HepG2 (cell line): ENCODE measurements around the gene RRBP1.

Source experiments
- BHLHE40 ChIP-seq: IDR thresholded peaks from 2 replicates; pipeline ENCODE4 v1.6.1; 2011; ENCODE audit warnings: low read length, improper control_type of control experiment
- CBX1 ChIP-seq: IDR thresholded peaks from one replicate; pipeline ENCODE4 v1.6.1; 2016; ENCODE audit warnings: antibody characterized with exemption, low read depth
- NFYB ChIP-seq: sonication (generic); formaldehyde crosslinking; IDR thresholded peaks from 2 replicates; pipeline ENCODE4 v1.4.0; 2020; ENCODE audit warnings: missing genetic modification reagents
- POLR2A ChIP-seq, 2 experiments: IDR thresholded peaks; 2 replicates each; pipeline ENCODE4 v1.6.1; 2011; ENCODE audit warnings: low read depth in 2 of 2, low read length in 2 of 2, mild to moderate bottlenecking in 1 of 2, moderate library complexity in 1 of 2; ENCODE audit not compliant: insufficient read depth in 1 of 2
- ZKSCAN1 ChIP-seq: fragments of 150-350 bp; IDR thresholded peaks from 2 replicates; pipeline ENCODE4 v1.6.1; 2014; ENCODE audit warnings: low read length
- ZNF30 ChIP-seq: sonication (generic); formaldehyde crosslinking; IDR thresholded peaks from 2 replicates; pipeline ENCODE4 v1.5.0; 2020; ENCODE audit warnings: mild to moderate bottlenecking, missing genetic modification reagents
- TF ChIP-seq, protein P1 (sequence below), 2 experiments: IDR thresholded peaks; 2 replicates each; pipeline ENCODE4 v1.6.1; 2011 to 2012; ENCODE audit warnings: low read length in 2 of 2, borderline replicate concordance in 1 of 2, low read depth in 1 of 2, mild to moderate bottlenecking in 1 of 2, moderate library complexity in 1 of 2
- TF ChIP-seq, protein P2 (sequence below): sonication (generic); formaldehyde crosslinking; IDR thresholded peaks from 2 replicates; pipeline ENCODE4 v1.4.0; 2020; ENCODE audit warnings: missing genetic modification reagents

DNA sequence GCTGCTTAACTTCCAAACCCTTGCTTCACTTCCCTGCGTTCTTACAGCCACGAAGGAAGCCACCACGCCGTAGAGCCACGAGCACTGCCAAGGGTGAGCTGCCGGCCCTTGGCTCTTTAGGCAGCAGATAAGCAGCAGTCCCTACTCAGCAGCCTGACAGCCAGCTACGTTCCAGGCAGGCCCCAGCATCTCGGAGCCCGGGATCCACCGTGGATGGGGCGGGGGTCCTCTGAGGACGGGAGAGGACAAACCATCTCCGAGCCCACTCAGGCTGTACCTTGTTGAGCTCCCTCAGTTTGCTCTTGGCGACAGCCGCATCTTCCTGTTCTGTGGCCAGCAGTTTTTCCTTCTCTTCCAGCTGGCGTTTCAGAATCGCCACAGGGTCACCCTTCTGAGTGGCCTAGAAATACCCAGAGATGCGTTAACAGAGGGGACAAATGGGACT, 40.5 kb downstream of the RRBP1 start:
- TF ChIP-seq NFYB (CRISPR knock-in tag) (no peak), ZNF30 (CRISPR knock-in tag) (no peak), POLR2A (IDR thresholded peaks at IDR 0.05; ENCODE audit: insufficient read depth in 1 of 2, low read depth in 2 of 2, low read length in 2 of 2) (no peak), CBX1 (no peak), ZKSCAN1 (no peak), BHLHE40 (no peak)
- TF ChIP-seq, protein P1, sequence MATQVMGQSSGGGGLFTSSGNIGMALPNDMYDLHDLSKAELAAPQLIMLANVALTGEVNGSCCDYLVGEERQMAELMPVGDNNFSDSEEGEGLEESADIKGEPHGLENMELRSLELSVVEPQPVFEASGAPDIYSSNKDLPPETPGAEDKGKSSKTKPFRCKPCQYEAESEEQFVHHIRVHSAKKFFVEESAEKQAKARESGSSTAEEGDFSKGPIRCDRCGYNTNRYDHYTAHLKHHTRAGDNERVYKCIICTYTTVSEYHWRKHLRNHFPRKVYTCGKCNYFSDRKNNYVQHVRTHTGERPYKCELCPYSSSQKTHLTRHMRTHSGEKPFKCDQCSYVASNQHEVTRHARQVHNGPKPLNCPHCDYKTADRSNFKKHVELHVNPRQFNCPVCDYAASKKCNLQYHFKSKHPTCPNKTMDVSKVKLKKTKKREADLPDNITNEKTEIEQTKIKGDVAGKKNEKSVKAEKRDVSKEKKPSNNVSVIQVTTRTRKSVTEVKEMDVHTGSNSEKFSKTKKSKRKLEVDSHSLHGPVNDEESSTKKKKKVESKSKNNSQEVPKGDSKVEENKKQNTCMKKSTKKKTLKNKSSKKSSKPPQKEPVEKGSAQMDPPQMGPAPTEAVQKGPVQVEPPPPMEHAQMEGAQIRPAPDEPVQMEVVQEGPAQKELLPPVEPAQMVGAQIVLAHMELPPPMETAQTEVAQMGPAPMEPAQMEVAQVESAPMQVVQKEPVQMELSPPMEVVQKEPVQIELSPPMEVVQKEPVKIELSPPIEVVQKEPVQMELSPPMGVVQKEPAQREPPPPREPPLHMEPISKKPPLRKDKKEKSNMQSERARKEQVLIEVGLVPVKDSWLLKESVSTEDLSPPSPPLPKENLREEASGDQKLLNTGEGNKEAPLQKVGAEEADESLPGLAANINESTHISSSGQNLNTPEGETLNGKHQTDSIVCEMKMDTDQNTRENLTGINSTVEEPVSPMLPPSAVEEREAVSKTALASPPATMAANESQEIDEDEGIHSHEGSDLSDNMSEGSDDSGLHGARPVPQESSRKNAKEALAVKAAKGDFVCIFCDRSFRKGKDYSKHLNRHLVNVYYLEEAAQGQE (IDR thresholded peaks at IDR 0.05; ENCODE audit: borderline replicate concordance in 1 of 2, low read depth in 1 of 2, low read length in 2 of 2), result no peak
- TF ChIP-seq, protein P2, sequence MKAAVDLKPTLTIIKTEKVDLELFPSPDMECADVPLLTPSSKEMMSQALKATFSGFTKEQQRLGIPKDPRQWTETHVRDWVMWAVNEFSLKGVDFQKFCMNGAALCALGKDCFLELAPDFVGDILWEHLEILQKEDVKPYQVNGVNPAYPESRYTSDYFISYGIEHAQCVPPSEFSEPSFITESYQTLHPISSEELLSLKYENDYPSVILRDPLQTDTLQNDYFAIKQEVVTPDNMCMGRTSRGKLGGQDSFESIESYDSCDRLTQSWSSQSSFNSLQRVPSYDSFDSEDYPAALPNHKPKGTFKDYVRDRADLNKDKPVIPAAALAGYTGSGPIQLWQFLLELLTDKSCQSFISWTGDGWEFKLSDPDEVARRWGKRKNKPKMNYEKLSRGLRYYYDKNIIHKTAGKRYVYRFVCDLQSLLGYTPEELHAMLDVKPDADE (CRISPR knock-in tag), result no peak
